ENCODE measurements around the gene ERAP2.

GRCh38 chr5:96967400-96967799 lies 91.1 kb downstream of the ERAP2 start:
- TF ChIP-seq YY1 (IDR thresholded peaks at IDR 0.05; ENCODE audit: insufficient read depth, insufficient read length) (no peak), SUZ12 (IDR thresholded peaks at IDR 0.05; ENCODE audit: extremely low read depth, insufficient read depth, insufficient read length) (no peak)
